Measurements from ENCODE around the gene HAND1.

HAND1 gene

GRCh38 chr5:154494036-154494435, 16.0 kb upstream of the HAND1 start:
- TF ChIP-seq OSR1 (CRISPR knock-in tag; IDR thresholded peaks at IDR 0.05), result no peak
- TF ChIP-seq POU6F1 (CRISPR knock-in tag; IDR thresholded peaks at IDR 0.05; ENCODE audit: borderline replicate concordance, low read depth), result no peak
- no peak for TF ChIP-seq PATZ1 (CRISPR knock-in tag; IDR thresholded peaks at IDR 0.05; ENCODE audit: borderline replicate concordance)
- no peak for TF ChIP-seq ZFP30 (CRISPR knock-in tag; IDR thresholded peaks at IDR 0.05)
- no peak for TF ChIP-seq TOX (CRISPR knock-in tag; IDR thresholded peaks at IDR 0.05; ENCODE audit: borderline replicate concordance)
- no peak for ATAC-seq

GRCh38 chr5:154493274-154493673, 15.2 kb upstream of the HAND1 start:
- no peak for ATAC-seq
- no peak for TF ChIP-seq ZNF8 (CRISPR knock-in tag; IDR thresholded peaks at IDR 0.05)
- no peak for TF ChIP-seq PPARA (CRISPR knock-in tag; IDR thresholded peaks at IDR 0.05; ENCODE audit: borderline replicate concordance)
- no peak for TF ChIP-seq TCF4 (CRISPR knock-in tag; IDR thresholded peaks at IDR 0.05; ENCODE audit: borderline replicate concordance)
- no peak for TF ChIP-seq CSDC2 (CRISPR knock-in tag; IDR thresholded peaks at IDR 0.05)
- TF ChIP-seq BACH2 (CRISPR knock-in tag; IDR thresholded peaks at IDR 0.05; ENCODE audit: borderline replicate concordance), result no peak
- no peak for TF ChIP-seq TOX (CRISPR knock-in tag; IDR thresholded peaks at IDR 0.05; ENCODE audit: borderline replicate concordance)
- TF ChIP-seq ESRRG (CRISPR knock-in tag; IDR thresholded peaks at IDR 0.05), result no peak
- TF ChIP-seq PATZ1 (CRISPR knock-in tag; IDR thresholded peaks at IDR 0.05; ENCODE audit: borderline replicate concordance), result no peak
- TF ChIP-seq ZC3H10 (CRISPR knock-in tag; IDR thresholded peaks at IDR 0.05), result no peak
- TF ChIP-seq ARNTL (CRISPR knock-in tag; IDR thresholded peaks at IDR 0.05; ENCODE audit: borderline replicate concordance, low read depth), result no peak
- TF ChIP-seq OSR1 (CRISPR knock-in tag; IDR thresholded peaks at IDR 0.05), result no peak
- TF ChIP-seq CREB5 (CRISPR knock-in tag; IDR thresholded peaks at IDR 0.05; ENCODE audit: low read depth), result no peak
- TF ChIP-seq ZNF70 (CRISPR knock-in tag; IDR thresholded peaks at IDR 0.05), result no peak
- no peak for TF ChIP-seq ZFP30 (CRISPR knock-in tag; IDR thresholded peaks at IDR 0.05)

GRCh38 chr5:154491941-154492340, 13.9 kb upstream of the HAND1 start:
- no peak for TF ChIP-seq OSR1 (CRISPR knock-in tag; IDR thresholded peaks at IDR 0.05)
- TF ChIP-seq TCF4 (CRISPR knock-in tag; IDR thresholded peaks at IDR 0.05; ENCODE audit: borderline replicate concordance), result no peak
- TF ChIP-seq TOX (CRISPR knock-in tag; IDR thresholded peaks at IDR 0.05; ENCODE audit: borderline replicate concordance), result no peak
- TF ChIP-seq POU6F1 (CRISPR knock-in tag; IDR thresholded peaks at IDR 0.05; ENCODE audit: borderline replicate concordance, low read depth), result no peak
- TF ChIP-seq GLIS3 (CRISPR knock-in tag; IDR thresholded peaks at IDR 0.05), result no peak
- TF ChIP-seq ARNTL (CRISPR knock-in tag; IDR thresholded peaks at IDR 0.05; ENCODE audit: borderline replicate concordance, low read depth), result no peak
- no peak for TF ChIP-seq ZFP3 (CRISPR knock-in tag; IDR thresholded peaks at IDR 0.05)
- no peak for TF ChIP-seq ISL1 (CRISPR knock-in tag; IDR thresholded peaks at IDR 0.05)
- no peak for TF ChIP-seq ZFP30 (CRISPR knock-in tag; IDR thresholded peaks at IDR 0.05)
- TF ChIP-seq ZNF565 (CRISPR knock-in tag; conservative IDR thresholded peaks at IDR 0.05; ENCODE audit: low read depth), result no peak
- no peak for TF ChIP-seq TSHZ2 (CRISPR knock-in tag; IDR thresholded peaks at IDR 0.05)
- TF ChIP-seq ESRRG (CRISPR knock-in tag; IDR thresholded peaks at IDR 0.05), result no peak
- TF ChIP-seq RARB (CRISPR knock-in tag; IDR thresholded peaks at IDR 0.05), result no peak
- TF ChIP-seq CREB5 (CRISPR knock-in tag; IDR thresholded peaks at IDR 0.05; ENCODE audit: low read depth), result no peak
- TF ChIP-seq ZNF8 (CRISPR knock-in tag; IDR thresholded peaks at IDR 0.05), result no peak
- TF ChIP-seq CSDC2 (CRISPR knock-in tag; IDR thresholded peaks at IDR 0.05), result no peak
- TF ChIP-seq ZNF70 (CRISPR knock-in tag; IDR thresholded peaks at IDR 0.05), result no peak
- no peak for TF ChIP-seq CSRNP3 (CRISPR knock-in tag; IDR thresholded peaks at IDR 0.05)
- TF ChIP-seq PPARA (CRISPR knock-in tag; IDR thresholded peaks at IDR 0.05; ENCODE audit: borderline replicate concordance), result no peak
- TF ChIP-seq ZC3H10 (CRISPR knock-in tag; IDR thresholded peaks at IDR 0.05), result no peak
- ATAC-seq, result no peak
